Kidney (tissue), 14 donors: Measurements from ENCODE around the gene PORCN. TPM values are rescaled to one million over a fixed set of nuclear protein-coding genes. Genes with fewer than 3 reads are reported as not detected.

Experiments used
- DNase-seq, 5 donors: peaks; one replicate each; pipeline ENCODE4 v3.0.0-alpha.2; 2013 to 2020
- FAIRE-seq: peaks from 2 replicates; lab custom pipeline; 2012; peaks lifted over from hg19 to GRCh38; lab: Jason Lieb, UNC
- H3K27ac ChIP-seq, 2 donors: one replicate each; pipeline ENCODE4 v1.7.0; 2013; ENCODE audit warnings: low read depth in 2 of 2, low read length in 2 of 2, inconsistent platforms in 1 of 2
- H3K27me3 ChIP-seq: one replicate; pipeline ENCODE4 v1.7.1; 2013; ENCODE audit warnings: low read length, inconsistent platforms; ENCODE audit not compliant: control insufficient read depth, insufficient read depth
- H3K36me3 ChIP-seq, 3 donors: one replicate each; pipeline versions ENCODE4 v1.7.0 to v1.7.1; 2013; ENCODE audit warnings: low read length in 3 of 3, control low read depth in 1 of 3, inconsistent platforms in 1 of 3; ENCODE audit not compliant: insufficient read depth in 3 of 3, control insufficient read depth in 2 of 3
- H3K4me1 ChIP-seq, 3 donors: one replicate each; pipeline versions ENCODE4 v1.7.0 to v1.7.1; 2013; ENCODE audit warnings: low read length in 3 of 3, inconsistent platforms in 1 of 3, low read depth in 1 of 3; ENCODE audit not compliant: control insufficient read depth in 2 of 3, insufficient read depth in 2 of 3
- H3K4me3 ChIP-seq, 3 donors: one replicate each; pipeline versions ENCODE4 v1.7.0 to v1.8.1; 2013; ENCODE audit warnings: low read length in 3 of 3, control low read depth in 1 of 3, inconsistent platforms in 1 of 3
- H3K9ac ChIP-seq, 3 donors: one replicate each; pipeline versions ENCODE4 v1.7.0 to v1.7.1; 2013; ENCODE audit warnings: low read length in 3 of 3, control low read depth in 1 of 3, inconsistent platforms in 1 of 3
- H3K9me3 ChIP-seq, 3 donors: one replicate each; pipeline versions ENCODE4 v1.7.0 to v1.7.1; 2013; ENCODE audit warnings: low read length in 3 of 3, control low read depth in 1 of 3, inconsistent platforms in 1 of 3; ENCODE audit not compliant: control insufficient read depth in 2 of 3, insufficient read depth in 1 of 3
- intact Hi-C: fragments of 100-400 bp; cut with DNase I; formaldehyde crosslinking; loops from one replicate; pipeline ENCODE4 v1.11.1; 2022
- polyA plus RNA-seq: library from polyadenylated mRNA; stranded (reverse); fragments of 350-450 nt; fragmentation: Illumina TruSeq; extraction: RNeasy Lipid Tissue Mini Kit (QIAGEN cat#74804); gene quantifications from one replicate; pipeline ENCODE4 v1.2.3, GENCODE V29; 2014; ENCODE audit warnings: low read depth, low replicate concordance; ENCODE audit not compliant: insufficient read depth
- total RNA-seq: library from RNA; stranded (reverse); fragmentation: NEBNext Ultra II Directional; extraction: Animal tissue kit (Norgen Biotek cat#: 25700); gene quantifications from one replicate; pipeline ENCODE4 v1.2.1, GENCODE V29; 2021
- TF ChIP-seq, protein P1 (sequence below): IDR thresholded peaks from 3 replicates; pipeline ENCODE4 v1.5.1; 2012; ENCODE audit warnings: mild to moderate bottlenecking, moderate library complexity, borderline replicate concordance; ENCODE audit not compliant: insufficient read depth; ENCODE audit errors: extremely low read depth
- donor health status: control.
- donor health status: control.
- donor health status: control.
- donor health status: control.
- donor health status: control.
- donor health status: DM: yes; HTN: yes; CAD: no.
- donor health status: Normal renal cell carcinoma (clear cell type).

Gene PORCN
- total and polyA plus RNA-seq, 2 donors from 2014 or later = 8.9 to 11.7 TPM

DNA sequence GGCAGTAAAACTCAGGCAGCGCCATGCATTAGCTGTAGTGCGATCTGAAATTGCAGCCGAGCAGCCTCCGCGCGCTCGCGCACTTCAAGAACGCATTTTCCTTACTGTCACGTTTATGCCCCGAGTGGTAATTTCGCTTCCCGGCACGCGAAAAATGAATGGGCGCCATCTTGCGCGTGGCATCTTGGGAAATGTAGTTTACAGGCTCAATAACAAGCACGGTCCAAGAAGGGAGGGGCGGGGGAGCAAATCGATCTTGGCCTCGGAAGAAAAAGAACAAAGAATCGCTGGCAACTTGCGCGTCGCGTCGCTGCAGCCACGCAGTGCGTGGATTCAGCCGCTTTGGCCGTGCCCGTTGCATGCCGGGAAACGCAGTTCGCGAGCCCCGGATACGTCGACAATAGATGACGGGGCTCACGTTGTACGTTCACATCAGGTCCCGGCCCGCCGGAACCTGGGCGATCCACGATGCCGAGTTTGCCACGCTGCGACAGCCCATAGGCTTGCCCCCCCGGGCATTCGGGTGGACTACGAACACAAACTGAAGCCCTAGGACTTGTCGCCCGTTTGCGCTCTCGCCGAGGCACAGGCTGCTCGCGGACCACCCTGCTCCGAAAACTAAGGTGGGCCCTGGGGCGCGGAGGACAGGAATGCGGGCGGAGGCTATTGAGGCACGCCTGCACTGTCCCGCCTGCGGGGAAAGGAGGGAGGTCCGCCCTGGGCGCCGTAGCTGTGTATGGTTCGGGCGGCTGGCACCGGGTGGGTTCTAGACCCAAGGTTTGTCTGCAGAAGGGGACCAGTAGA is 32.8 kb upstream of the PORCN start, which contains the start of gene FTSJ1:
TSS of gene FTSJ1 (plus strand) at position 426 of the 804 bp plus-strand sequence. CDS start 1,849 bp downstream, outside the sequence.
- no peak for FAIRE-seq
- Histone ChIP-seq H3K36me3 (no peaks in the 10 kb centered on the region), H3K4me3 (peak within 1 kb of the TSS; percentile 83 to 91 (median 86)), H3K27ac (peak within 1 kb of the TSS; percentile 67 to 70), H3K4me1 (no peaks in the 10 kb centered on the region), H3K27me3 (no peaks in the 10 kb centered on the region), H3K9me3 (no peaks in the 10 kb centered on the region), H3K9ac (peak within 1 kb of the TSS; percentile 8 to 73 (median 55))
- TF ChIP-seq, protein P1, sequence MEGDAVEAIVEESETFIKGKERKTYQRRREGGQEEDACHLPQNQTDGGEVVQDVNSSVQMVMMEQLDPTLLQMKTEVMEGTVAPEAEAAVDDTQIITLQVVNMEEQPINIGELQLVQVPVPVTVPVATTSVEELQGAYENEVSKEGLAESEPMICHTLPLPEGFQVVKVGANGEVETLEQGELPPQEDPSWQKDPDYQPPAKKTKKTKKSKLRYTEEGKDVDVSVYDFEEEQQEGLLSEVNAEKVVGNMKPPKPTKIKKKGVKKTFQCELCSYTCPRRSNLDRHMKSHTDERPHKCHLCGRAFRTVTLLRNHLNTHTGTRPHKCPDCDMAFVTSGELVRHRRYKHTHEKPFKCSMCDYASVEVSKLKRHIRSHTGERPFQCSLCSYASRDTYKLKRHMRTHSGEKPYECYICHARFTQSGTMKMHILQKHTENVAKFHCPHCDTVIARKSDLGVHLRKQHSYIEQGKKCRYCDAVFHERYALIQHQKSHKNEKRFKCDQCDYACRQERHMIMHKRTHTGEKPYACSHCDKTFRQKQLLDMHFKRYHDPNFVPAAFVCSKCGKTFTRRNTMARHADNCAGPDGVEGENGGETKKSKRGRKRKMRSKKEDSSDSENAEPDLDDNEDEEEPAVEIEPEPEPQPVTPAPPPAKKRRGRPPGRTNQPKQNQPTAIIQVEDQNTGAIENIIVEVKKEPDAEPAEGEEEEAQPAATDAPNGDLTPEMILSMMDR = no peak
- DNase-seq = peak; percentile 84 to 95 (median 86)
- intact Hi-C loops = no loop called here

DNA sequence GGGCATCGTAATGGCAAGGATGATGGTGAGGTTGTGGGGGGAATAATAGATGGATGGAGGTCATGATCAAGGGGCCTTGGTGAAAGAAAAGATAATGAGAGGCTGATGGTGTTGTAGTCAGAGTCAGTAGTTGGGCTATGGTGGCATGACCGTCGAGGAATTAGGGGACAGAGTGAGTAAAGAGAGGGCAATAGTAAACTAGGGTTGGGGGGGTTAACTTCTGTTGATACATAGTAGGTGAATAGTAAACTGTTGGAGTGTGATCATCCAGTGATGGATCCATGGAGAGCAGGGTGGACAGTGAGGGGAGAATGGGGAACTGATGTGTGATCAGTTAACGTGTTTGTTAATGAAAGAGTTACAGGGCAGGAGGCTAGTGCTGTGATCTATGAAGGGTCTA is 31.9 kb upstream of the PORCN start:
- Histone ChIP-seq H3K36me3 (no peaks in the 10 kb centered on the region), H3K27me3 (no peaks in the 10 kb centered on the region), H3K9ac (peak overlapping the region in 1 of 3 donors; percentile 55), H3K4me1 (no peaks in the 10 kb centered on the region), H3K4me3 (peak overlapping the region; percentile 83 to 91 (median 86)), H3K27ac (no peak overlapping the region), H3K9me3 (no peaks in the 10 kb centered on the region)
- no peak for FAIRE-seq
- TF ChIP-seq, protein P1 = no peak
- intact Hi-C loops = no loop called here
- DNase-seq = no peak

DNA sequence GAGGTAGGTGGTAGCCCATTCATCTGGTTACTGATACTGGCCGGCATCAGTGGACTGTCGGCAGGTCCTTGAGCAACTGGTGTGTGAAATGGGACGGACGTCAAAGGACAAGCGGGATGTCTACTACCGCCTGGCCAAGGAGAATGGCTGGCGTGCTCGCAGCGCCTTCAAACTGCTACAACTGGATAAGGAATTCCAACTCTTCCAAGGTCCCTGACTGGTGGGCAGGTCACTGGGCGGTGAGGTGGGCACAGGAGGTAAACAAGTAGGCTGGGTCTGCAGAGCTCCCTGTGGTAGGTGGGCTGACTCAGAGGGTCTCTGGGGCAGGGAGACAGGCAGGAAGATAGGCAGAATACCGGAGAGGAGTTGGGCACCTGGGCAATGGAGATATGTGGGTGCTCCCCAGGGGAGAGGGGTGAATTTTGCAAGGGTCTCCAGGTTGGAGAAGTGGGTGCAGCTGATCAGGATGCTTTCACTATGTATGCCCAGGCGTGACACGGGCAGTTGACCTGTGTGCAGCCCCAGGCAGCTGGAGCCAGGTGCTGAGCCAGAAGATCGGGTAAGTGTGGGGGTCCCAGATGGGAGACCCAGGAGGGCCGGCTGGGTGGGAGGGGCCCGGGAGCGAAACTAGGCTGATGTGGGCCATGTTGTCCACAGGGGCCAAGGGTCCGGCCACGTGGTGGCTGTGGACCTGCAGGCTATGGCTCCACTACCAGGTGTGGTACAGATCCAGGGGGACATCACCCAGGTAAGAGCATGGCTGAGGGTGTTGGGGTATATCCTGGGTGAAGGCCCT is 30.6 kb upstream of the PORCN start:
- Histone ChIP-seq H3K27ac (no peak overlapping the region), H3K4me1 (no peaks in the 10 kb centered on the region), H3K4me3 (no peak overlapping the region), H3K9ac (no peak overlapping the region), H3K9me3 (no peaks in the 10 kb centered on the region), H3K27me3 (no peaks in the 10 kb centered on the region), H3K36me3 (no peaks in the 10 kb centered on the region)
- intact Hi-C loops = no loop called here
- FAIRE-seq (no peak), DNase-seq (no peak)
- TF ChIP-seq, protein P1 = no peak
